Measurements from ENCODE around the gene SLC12A5.

SLC12A5 gene

DNA sequence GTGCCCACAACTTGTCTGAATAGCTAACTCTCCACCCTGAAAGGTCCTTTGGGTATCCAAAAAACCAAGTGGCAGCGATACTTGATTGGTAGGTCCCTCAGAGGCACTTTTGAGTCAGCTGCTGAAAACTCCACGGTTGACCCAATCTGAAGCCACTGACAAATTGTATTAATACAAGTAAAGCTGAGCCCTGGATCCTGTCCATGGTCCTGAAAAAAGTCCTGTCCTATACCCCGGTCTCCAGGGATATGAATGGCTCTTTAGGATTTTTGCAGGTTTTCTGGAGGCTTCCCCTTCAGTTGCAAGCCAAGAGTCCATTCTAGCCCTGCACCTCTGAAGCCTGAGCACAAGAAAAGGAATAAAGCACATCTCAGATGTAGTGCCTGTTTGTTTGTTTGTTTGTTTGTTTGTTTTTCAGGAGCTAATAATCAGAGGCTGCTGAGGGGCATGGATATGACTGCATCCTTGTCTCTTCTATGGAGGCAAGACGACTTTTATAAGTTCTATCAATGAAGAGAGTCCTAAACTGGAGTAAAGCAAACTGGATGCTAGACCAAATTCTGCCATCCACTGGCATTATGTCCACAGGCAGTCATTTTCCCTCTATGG, 1.7 kb upstream of the SLC12A5 start:
- no peak for DNase-seq (ENCODE audit: low read depth)

- DNase-seq (ENCODE audit: low read depth): no peak
Observed at GRCh38 chr20:46028110-46028509, 905 bp upstream of the SLC12A5 start.

- no peak for DNase-seq (ENCODE audit: low read depth)
Observed at GRCh38 chr20:46030284-46031013, 1.4 kb downstream of the SLC12A5 start.

GRCh38 chr20:46031014-46031569, 2.1 kb downstream of the SLC12A5 start:
- no peak for DNase-seq (ENCODE audit: low read depth)

DNA sequence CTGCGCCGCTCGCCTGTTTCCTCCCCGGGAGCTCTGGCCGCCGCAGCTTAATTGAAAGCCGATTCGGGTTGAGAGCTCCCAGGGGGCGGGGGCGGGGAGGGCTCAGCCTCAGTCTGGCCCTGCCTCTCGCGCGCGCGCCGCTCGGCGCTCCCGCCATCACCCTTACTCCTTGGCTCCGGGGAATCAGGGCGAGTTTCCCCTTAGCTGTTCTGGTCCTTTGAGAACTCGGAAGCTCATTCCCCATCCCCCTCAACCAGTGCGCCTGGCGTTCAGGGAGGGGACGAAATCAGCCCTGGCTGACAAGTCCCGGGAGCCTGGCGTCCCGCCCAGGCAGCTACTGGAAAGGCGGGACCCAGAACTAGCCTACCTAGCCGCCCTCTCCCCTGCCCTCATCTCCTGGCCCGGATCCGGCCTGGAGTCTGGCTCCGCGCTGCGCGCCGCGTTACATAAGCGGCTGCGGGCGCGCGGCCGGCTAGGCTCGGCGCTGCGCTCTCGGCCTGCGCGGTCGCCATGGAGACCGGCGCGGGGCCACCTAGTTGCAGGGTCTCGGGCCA, 2.8 kb downstream of the SLC12A5 start:
- no peak for DNase-seq (ENCODE audit: low read depth)

DNA sequence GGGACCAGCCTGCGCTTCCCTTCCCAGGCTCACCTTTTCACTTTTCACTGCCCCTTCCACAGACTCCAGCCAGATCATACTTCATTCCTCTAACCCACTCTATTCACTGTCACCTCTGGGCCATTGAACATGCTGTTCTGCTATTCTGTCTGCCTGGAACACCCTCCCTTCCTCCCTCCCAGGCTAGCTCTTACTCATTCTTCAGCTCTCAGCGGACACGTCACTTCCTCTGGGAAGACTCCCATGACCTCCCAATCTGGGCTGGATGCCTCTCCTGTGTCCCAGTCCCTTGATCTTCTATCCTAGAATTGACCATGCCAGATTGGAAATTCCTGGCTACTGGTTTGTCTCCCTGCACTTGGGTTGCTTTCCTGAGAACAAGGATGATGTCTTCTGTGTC, 5.0 kb downstream of the SLC12A5 start:
- DNase-seq (ENCODE audit: low read depth): no peak

- DNase-seq (ENCODE audit: low read depth): no peak
Observed at GRCh38 chr20:46035253-46035652, 6.2 kb downstream of the SLC12A5 start.

GRCh38 chr20:46035713-46036112, 6.7 kb downstream of the SLC12A5 start:
- DNase-seq (ENCODE audit: low read depth): no peak

GRCh38 chr20:46036370-46036769, 7.4 kb downstream of the SLC12A5 start:
- DNase-seq (ENCODE audit: low read depth): no peak

DNA sequence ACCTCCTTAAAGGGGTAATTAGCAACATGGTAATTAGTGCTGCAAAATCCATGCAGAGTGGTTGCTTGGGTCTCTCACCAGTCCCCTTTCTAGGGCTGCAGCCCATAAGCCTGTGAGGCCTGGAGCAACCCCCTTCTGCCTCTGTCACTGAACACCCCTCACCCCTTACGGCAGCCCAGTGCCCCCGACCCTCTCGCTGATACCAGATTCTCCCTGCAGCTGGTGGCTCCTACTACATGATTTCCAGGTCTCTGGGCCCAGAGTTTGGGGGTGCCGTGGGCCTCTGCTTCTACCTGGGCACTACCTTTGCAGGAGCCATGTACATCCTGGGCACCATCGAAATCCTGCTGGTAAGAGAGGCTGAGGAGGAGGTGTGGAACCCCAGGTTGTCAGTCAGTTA, 8.0 kb downstream of the SLC12A5 start:
- no peak for DNase-seq (ENCODE audit: low read depth)

DNA sequence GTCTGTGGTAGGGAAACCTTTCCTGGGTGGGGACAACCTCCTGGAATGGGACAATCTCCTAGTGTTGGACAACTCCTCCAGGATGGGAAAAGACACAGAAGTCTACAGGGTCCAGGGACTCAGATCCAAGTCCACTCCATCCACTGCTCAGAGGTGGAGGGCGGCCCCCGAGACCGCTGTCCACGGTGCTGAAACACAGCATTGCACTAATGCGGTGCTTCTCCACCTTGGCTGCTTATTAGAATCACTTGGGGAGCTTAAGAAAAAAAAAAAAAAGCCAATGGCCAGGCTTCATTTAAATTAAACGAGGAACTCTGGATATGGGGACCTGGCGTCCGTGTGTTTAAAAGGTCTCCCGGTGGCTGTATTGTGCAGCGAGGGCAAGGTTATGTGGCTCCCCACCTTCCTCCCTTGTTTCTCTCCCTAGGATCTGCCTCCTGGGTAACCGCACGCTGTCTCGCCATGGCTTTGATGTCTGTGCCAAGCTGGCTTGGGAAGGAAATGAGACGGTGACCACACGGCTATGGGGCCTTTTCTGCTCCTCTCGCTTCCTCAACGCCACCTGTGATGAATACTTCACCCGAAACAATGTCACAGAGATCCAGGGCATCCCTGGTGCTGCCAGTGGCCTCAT, 12.0 kb downstream of the SLC12A5 start:
- no peak for DNase-seq (ENCODE audit: low read depth)

DNA sequence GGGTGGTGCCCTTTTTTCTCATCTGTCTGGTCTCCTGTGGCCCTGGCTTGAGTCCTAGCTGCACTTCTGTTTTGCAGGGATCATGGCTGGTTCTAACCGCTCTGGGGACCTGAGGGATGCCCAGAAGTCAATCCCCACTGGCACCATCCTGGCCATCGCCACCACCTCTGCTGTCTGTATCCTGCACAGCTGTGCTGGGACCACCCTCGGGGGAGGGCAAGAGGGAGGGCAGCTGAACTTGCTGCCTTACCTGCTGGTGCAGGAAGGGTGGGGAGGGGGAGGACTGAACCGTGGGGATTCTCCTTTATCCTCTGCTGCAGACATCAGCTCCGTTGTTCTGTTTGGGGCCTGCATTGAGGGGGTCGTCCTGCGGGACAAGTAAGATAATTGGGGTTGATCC, 14.5 kb downstream of the SLC12A5 start:
- DNase-seq (ENCODE audit: low read depth): no peak

DNA sequence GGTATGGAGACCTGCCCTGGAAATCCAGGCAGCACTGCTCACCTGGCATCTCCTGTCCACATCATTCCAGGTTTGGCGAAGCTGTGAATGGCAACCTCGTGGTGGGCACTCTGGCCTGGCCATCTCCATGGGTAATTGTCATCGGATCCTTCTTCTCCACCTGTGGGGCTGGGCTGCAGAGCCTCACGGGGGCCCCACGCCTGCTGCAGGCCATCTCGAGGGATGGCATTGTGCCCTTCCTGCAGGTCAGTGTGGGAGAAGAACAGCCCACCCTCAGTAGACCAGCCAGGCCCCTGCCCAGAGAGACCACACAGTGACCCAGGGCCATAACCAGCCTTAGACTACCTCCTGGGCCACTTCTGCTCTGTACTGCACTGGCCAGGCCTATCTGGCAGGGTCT, 15.9 kb downstream of the SLC12A5 start:
- no peak for DNase-seq (ENCODE audit: low read depth)

DNA sequence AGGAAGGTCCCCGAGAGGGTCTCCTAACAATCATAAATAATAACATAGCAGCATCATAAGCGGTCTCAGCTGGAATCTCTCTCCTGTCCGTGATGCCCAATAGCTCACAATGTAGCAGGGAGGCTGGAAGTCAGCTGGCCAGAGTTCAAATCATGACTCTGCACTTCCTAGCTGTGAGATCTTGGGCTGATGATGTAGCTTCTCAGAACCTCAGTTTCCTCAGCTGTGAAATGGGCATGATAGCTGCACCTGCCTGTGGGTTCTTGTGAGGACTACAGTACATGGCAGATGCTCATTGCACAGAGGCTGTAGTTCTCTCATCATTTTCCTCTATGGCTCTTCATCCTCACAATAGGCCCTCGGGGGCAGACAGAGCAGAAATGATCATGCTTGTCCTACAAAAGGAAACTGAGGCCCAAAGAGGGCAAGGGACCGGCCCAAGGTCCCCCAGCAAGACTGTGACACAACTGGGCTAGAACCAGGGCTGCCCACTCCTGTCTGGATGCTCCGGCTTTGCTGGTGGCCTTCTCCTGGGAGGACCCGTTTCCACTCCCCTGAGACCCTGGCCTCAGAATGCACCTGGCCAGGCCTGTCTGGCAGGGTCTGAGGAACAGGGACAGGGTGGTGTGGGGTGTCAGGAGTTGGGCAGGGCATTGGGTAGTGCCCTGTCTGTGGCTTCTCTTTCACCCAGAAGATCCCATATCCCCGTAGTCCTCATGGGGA, 17.7 kb downstream of the SLC12A5 start:
- no peak for DNase-seq (ENCODE audit: low read depth)

- DNase-seq (ENCODE audit: low read depth): no peak
Observed at GRCh38 chr20:46047821-46048220, 18.8 kb downstream of the SLC12A5 start.

DNA sequence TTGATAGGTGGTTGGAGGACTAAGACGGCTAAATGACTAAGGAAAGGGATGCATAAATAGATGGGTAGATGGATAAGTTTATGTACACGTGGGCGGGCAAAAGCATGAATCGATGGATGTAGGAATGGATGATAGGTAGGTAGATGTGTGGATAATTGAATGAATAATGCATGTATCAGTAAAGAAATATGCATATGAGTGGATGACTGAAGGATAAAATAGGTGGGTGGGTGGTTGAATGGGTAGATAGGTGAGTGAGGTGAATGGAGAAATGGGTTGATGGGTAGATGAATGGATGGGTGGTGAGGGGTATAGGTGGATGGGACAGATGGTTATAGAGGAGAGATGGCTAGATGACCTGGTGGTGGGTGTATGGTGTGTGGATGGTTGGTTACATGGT, 20.2 kb downstream of the SLC12A5 start:
- no peak for DNase-seq (ENCODE audit: low read depth)

DNA sequence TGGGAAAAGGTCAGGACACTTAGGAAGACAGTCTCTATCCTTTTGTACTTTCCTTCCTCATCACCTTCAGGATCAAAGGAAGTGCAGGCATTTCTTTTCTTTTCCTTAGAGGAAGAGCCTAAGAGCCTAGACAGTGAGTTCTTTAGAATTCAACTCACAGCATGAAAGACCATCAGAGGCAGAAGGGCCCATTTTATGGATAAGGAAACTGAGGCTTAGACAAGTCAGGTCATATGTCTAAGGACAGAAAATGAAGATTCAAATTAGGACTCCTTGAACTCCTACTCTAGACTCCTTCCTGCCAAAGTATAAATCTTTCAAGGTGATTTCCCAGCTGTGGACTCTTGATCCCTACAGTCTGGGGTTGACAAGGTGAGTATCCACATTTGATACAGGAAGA, 20.8 kb downstream of the SLC12A5 start:
- DNase-seq (ENCODE audit: low read depth): no peak

DNA sequence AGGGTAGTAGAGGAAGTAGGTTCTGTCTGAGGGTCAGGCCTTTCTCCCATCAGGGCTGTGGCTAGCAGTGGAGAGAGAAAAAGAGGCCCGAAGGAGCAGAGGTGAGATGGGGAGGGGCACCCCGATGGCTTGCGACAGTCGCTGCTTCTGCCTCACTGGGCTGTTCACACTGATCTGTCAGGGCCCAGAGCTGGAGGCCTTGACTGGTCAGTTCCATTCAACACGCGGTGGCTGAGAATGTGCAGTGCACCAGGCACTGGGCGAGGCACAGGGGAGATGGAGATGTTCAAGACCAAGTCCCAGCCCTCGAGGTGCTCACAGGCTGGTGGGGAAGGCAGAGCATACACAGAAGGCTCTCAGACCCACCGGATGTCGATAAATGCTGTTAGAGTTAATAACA, 21.4 kb downstream of the SLC12A5 start:
- DNase-seq (ENCODE audit: low read depth): no peak

DNA sequence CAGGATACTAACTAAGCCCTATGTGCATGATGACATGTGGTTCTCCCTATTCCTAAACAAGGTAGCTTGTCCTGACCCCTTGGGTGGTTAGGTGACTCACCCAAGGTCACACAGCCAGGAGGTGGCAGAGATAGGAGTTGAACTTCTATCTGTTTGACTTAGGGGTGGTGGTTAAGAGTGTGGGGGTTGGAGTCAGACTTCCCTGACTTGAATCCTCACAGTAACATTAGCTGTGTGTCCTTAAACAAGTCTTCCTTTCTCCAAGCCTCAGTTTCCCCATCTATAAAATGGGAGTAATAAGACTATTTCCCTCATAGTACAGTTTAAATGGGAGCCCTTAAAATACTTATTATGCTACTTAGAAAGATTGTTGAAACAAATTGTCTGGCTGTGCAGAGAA, 21.9 kb downstream of the SLC12A5 start:
- DNase-seq (ENCODE audit: low read depth): no peak

GRCh38 chr20:46051556-46052308, 22.7 kb downstream of the SLC12A5 start:
- DNase-seq (ENCODE audit: low read depth): no peak

GRCh38 chr20:46053416-46053815, 24.4 kb downstream of the SLC12A5 start:
- no peak for DNase-seq (ENCODE audit: low read depth)

DNA sequence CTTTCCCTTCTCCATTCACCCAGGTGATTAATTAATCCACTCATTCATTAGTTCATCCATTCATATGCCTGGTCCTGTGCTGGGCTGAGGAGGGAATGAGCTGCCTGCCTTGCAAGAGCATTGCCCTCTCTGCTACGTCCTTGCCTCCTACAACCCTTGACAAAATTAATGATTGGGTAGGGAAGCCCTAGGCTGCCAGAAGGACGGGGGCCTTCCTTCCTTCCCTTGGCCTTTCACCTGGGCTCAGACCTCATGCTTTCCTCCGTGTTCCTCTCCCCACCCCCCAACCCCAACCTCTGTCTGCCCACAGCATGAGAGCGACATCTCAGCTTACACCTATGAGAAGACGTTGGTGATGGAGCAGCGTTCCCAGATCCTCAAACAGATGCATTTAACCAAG, 25.6 kb downstream of the SLC12A5 start:
- DNase-seq (ENCODE audit: low read depth): no peak
